Cardiac muscle cell (in vitro differentiated cells and primary cell): Measurements from ENCODE around the gene PCYT1A. TPM values are rescaled to one million over a fixed set of nuclear protein-coding genes. Genes with fewer than 3 reads are reported as not detected.
A peak's percentile ranks its signal among the peaks of the same experiment; 100 is the strongest.

Experiments
- DNase-seq, 2 donors: peaks; one replicate each; pipeline versions ENCODE4 v3.0.0 to v3.0.0-alpha.2; 2010 to 2017; ENCODE audit warnings: low read depth in 1 of 2, low spot score in 1 of 2
- H3K27ac ChIP-seq: fragments of 200-600 bp; sonication (generic); 2 replicates; pipeline ENCODE4 v1.5.1; 2016
- H3K27me3 ChIP-seq: fragments of 200-600 bp; sonication (generic); 2 replicates; pipeline ENCODE4 v1.6.0; 2016; ENCODE audit warnings: control low read depth
- H3K36me3 ChIP-seq: fragments of 200-600 bp; sonication (generic); 2 replicates; pipeline ENCODE4 v1.5.1; 2016; ENCODE audit warnings: control low read depth
- H3K4me1 ChIP-seq: fragments of 200-600 bp; sonication (generic); 2 replicates; pipeline ENCODE4 v1.8.1; 2017; ENCODE audit warnings: low read depth, mild to moderate bottlenecking, mixed run types
- H3K4me3 ChIP-seq: fragments of 200-600 bp; sonication (generic); 2 replicates; pipeline ENCODE4 v1.5.1; 2016; ENCODE audit warnings: mild to moderate bottlenecking
- H3K9me3 ChIP-seq: fragments of 200-600 bp; sonication (generic); 2 replicates; pipeline ENCODE4 v1.5.1; 2017; ENCODE audit warnings: low read depth, mild to moderate bottlenecking, control low read depth
- polyA plus RNA-seq: library from polyadenylated mRNA; unstranded; fragments of >200 nt; fragmentation: Nextera tagmentation; extraction: Ambion mirVana; gene quantifications from 2 replicates; pipeline ENCODE4 v1.2.1, GENCODE V29; 2016
- total RNA-seq: library from RNA; depleted of rRNA; stranded (reverse); fragments of >200 nt; gene quantifications from 2 replicates; pipeline ENCODE4 v1.2.3, GENCODE V29; 2016
- TF ChIP-seq, protein P1 (sequence below): IDR thresholded peaks from 2 replicates; pipeline ENCODE4 v1.5.1; 2012; ENCODE audit warnings: low read depth, mild to moderate bottlenecking, low read length

PCYT1A gene
- total RNA-seq (55.2 and 66.5 TPM in 2 replicates), polyA plus RNA-seq (23.6 and 30.6 TPM in 2 replicates)

DNA sequence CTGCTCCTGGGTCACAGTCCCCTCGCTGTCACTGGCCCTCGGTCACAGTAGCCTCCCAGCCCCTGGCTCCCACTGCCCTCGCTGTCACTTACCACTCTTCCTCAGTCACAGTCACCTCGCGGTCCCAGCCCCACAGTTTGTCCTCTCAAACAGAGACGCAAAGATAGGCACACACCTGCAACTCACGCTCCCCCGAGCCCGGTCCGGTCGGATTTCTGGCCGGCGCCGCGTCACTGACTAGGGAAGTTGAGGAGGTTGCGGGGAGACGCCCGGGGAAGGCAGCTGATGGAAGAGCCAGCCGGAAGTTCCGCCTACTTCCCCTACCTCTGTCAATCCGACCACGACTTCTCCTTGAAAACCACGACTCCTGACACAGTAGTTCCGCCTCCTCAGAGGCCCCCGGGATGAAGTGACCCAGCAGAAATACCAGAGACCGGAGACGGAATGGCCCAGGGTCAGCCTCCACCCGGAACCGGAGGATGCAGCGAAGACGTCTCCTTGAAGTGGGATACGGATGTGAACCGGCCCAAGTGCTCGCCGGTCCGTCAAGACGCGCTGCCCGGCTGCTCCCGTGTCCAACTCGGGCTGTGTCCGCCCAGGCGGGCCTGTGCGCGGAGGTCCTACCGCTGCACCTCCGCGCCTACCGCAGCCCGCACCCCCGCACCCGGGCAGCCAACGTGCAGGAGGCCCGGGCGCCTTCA lies at the start of gene PCYT1A:
Gene PCYT1A, minus strand, starts transcription at position 287 of the 701 bp plus-strand sequence. CDS start 17,195 bp downstream, outside the sequence.
- H3K27ac ChIP-seq = peak within 1 kb of the TSS; percentile 93
- H3K27me3 ChIP-seq = no peaks in the 10 kb centered on the region
- H3K36me3 ChIP-seq = no peaks in the 10 kb centered on the region
- peak; percentile 96 to 97 for DNase-seq
- H3K4me3 ChIP-seq = peak within 1 kb of the TSS; percentile 78
- H3K4me1 ChIP-seq = peaks cover 39% of the 10 kb centered on the region
- TF ChIP-seq, protein P1, sequence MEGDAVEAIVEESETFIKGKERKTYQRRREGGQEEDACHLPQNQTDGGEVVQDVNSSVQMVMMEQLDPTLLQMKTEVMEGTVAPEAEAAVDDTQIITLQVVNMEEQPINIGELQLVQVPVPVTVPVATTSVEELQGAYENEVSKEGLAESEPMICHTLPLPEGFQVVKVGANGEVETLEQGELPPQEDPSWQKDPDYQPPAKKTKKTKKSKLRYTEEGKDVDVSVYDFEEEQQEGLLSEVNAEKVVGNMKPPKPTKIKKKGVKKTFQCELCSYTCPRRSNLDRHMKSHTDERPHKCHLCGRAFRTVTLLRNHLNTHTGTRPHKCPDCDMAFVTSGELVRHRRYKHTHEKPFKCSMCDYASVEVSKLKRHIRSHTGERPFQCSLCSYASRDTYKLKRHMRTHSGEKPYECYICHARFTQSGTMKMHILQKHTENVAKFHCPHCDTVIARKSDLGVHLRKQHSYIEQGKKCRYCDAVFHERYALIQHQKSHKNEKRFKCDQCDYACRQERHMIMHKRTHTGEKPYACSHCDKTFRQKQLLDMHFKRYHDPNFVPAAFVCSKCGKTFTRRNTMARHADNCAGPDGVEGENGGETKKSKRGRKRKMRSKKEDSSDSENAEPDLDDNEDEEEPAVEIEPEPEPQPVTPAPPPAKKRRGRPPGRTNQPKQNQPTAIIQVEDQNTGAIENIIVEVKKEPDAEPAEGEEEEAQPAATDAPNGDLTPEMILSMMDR = no peak
- H3K9me3 ChIP-seq = no peaks in the 10 kb centered on the region

DNA sequence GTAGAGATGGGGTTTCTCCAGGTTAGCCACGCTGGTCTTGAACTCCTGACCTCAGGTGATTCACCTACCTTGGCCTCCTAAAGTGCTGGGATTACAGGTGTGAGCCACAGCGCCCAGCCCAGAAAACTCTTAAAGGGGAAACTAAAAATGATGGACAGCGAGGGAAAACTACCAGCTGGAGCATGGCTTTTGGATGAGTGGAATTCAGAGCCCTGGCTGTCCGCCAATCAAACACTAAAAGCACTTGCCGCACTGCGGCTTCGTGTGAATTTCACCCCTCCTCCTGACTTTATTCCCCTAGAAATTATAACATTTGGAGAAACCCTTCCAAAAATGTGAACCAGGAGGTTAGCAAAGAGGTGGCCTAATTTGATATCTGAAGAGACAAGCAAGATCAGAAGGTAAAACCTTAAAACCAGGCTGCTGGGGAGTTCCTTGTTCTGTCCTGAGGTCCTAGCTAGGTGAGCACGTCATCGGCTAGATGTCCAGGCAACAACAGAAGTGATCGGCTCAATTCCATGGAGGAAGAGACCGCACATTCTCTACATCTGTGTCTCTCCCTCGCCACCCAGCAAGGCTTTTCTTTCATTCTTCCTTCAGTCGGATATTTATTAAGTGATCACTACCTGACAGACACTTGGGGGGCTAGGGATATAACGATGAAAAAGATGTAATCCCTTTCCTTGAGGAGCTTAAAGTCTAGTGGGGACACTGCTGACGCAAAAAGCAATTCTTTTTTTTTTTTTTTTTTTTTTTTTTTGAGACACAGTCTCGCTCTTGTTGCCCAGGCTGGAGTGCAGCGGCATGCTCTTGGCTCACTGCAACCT lies 49.0 kb upstream of the PCYT1A start:
- no peak overlapping the region for H3K4me3 ChIP-seq
- H3K27ac ChIP-seq = no peak overlapping the region
- no peaks in the 10 kb centered on the region for H3K27me3 ChIP-seq
- H3K4me1 ChIP-seq = no peaks in the 10 kb centered on the region
- no peaks in the 10 kb centered on the region for H3K9me3 ChIP-seq
- TF ChIP-seq, protein P1 = no peak
- no peak for DNase-seq
- H3K36me3 ChIP-seq = no peaks in the 10 kb centered on the region

DNA sequence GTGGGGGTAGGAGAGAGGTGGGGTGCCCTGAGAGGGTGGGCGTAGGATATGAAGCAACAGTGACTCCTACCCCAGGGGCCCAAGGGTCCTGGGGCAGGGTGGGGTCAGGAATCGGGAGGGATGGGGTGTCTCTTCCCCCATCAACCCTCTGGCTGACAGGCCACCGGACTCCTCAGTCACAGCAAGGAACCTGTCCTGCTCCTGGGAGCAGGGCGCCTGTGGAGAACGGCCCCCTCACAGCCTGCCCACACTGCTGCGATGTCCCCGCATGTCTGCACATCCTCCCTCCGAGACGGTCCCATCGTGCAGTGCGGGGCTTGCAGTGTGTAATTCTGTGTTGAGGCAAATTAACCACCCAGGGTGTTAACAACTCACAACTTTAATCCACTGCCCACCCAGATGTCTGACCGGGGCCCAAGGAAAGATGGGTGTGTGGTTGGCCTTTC lies 48.0 kb upstream of the PCYT1A start:
- H3K4me1 ChIP-seq = no peaks in the 10 kb centered on the region
- no peak overlapping the region for H3K27ac ChIP-seq
- H3K27me3 ChIP-seq = no peaks in the 10 kb centered on the region
- H3K9me3 ChIP-seq = no peaks in the 10 kb centered on the region
- H3K4me3 ChIP-seq = no peak overlapping the region
- no peak for DNase-seq
- no peaks in the 10 kb centered on the region for H3K36me3 ChIP-seq
- TF ChIP-seq, protein P1 = no peak

DNA sequence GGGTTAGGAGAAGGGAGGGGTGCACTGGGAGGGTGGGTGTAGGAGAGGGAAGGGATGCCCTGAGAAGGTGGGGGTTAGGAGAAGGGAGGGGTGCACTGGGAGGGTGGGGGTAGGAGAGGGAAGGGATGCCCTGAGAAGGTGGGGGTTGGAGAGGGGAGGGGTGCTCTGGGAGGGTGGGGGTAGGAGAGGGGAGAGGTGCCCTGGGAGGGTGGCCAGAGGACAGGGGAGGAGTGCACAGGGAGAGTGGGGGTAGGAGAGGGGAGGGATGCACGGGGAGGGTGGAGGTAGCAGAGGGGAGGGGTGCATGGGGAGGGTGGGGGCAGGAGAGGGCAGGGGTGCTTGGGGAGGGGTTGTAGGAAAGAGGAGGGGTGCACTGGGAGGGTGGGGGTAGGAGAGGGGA lies 47.5 kb upstream of the PCYT1A start:
- no peaks in the 10 kb centered on the region for H3K9me3 ChIP-seq
- DNase-seq = no peak
- TF ChIP-seq, protein P1 = no peak
- no peak overlapping the region for H3K4me3 ChIP-seq
- no peaks in the 10 kb centered on the region for H3K27me3 ChIP-seq
- no peaks in the 10 kb centered on the region for H3K4me1 ChIP-seq
- no peaks in the 10 kb centered on the region for H3K36me3 ChIP-seq
- no peak overlapping the region for H3K27ac ChIP-seq

DNA sequence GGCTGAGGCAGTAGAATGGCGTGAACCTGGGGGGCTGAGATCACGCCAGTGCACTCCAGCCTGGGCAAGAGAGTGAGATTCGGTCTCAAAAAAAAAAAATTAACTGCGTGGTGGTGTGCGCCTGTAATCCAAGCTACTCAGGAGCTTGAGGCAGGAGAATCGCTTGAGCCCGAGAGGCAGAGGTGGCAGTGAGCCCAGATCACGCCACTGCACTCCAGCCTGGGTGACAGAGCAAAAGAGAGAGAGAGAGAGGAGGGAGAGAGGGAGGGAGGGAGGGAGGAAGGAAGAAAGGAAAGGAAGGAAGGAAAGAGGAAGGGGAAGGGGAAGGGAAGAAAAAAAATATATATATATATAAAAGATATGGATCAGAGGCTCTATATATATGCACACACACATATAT lies 44.6 kb upstream of the PCYT1A start:
- Histone ChIP-seq H3K4me1 (no peaks in the 10 kb centered on the region), H3K27me3 (no peaks in the 10 kb centered on the region), H3K27ac (no peak overlapping the region), H3K9me3 (no peaks in the 10 kb centered on the region), H3K4me3 (no peak overlapping the region), H3K36me3 (no peaks in the 10 kb centered on the region)
- TF ChIP-seq, protein P1 = no peak
- no peak for DNase-seq
